Measurements from ENCODE around the gene GJB1.

GRCh38 chrX:71224098-71224708 is 1.2 kb downstream of the GJB1 start:
- TF ChIP-seq EZH2 (IDR thresholded peaks at IDR 0.05; ENCODE audit: low read length) (no peak), CTCF (optimal IDR thresholded peaks at IDR 0.05 in 1 of 3, IDR thresholded peaks at IDR 0.05 in 1 of 3, conservative IDR thresholded peaks at IDR 0.05 in 1 of 3; ENCODE audit: extremely low read depth in 1 of 3, insufficient read depth in 2 of 3, low read length in 3 of 3) (no peak)
